HepG2 (cell line): Measurements from ENCODE around the gene CHKB. TPM values are rescaled to one million over a fixed set of nuclear protein-coding genes. Genes with fewer than 3 reads are reported as not detected.

Source experiments
- ATF1 ChIP-seq: IDR thresholded peaks from 2 replicates; pipeline ENCODE4 v1.6.1; 2016; ENCODE audit warnings: mild to moderate bottlenecking, control low read depth
- DNMT1 ChIP-seq: sonication (generic); formaldehyde crosslinking; IDR thresholded peaks from 2 replicates; pipeline ENCODE4 v1.5.1; 2020; ENCODE audit warnings: mild to moderate bottlenecking, missing genetic modification reagents
- ELF4 ChIP-seq: sonication (generic); formaldehyde crosslinking; IDR thresholded peaks from 2 replicates; pipeline ENCODE4 v1.5.0; 2020; ENCODE audit warnings: missing genetic modification reagents, mild to moderate bottlenecking, moderate library complexity, borderline replicate concordance
- RAD21 ChIP-seq: fragments of 450-650 bp; formaldehyde crosslinking; IDR thresholded peaks from 2 replicates; pipeline ENCODE4 v1.5.0; 2020; ENCODE audit warnings: mild to moderate bottlenecking
- TBL1XR1 ChIP-seq: fragments of 150-350 bp; IDR thresholded peaks from 2 replicates; pipeline ENCODE4 v1.6.1; 2014; ENCODE audit warnings: borderline replicate concordance, low read length; ENCODE audit not compliant: partially characterized antibody
- TBX2 ChIP-seq: sonication (generic); formaldehyde crosslinking; IDR thresholded peaks from 2 replicates; pipeline ENCODE4 v1.5.0; 2020; ENCODE audit warnings: missing genetic modification reagents, mild to moderate bottlenecking, borderline replicate concordance
- TMF1 ChIP-seq: sonication (generic); formaldehyde crosslinking; IDR thresholded peaks from 2 replicates; pipeline ENCODE4 v1.8.1; 2022; ENCODE audit warnings: low read depth, missing genetic modification reagents
- TOE1 ChIP-seq: sonication (generic); formaldehyde crosslinking; IDR thresholded peaks from 2 replicates; pipeline ENCODE4 v1.4.0; 2020; ENCODE audit warnings: mild to moderate bottlenecking, missing genetic modification reagents
- ZBTB38 ChIP-seq: sonication (generic); formaldehyde crosslinking; IDR thresholded peaks from 2 replicates; pipeline ENCODE4 v1.5.1; 2020; ENCODE audit warnings: mild to moderate bottlenecking, missing genetic modification reagents
- ZBTB42 ChIP-seq: sonication (generic); formaldehyde crosslinking; IDR thresholded peaks from 2 replicates; pipeline ENCODE4 v1.5.0; 2020; ENCODE audit warnings: mild to moderate bottlenecking, missing genetic modification reagents
- ZNF34 ChIP-seq: sonication (generic); formaldehyde crosslinking; IDR thresholded peaks from 2 replicates; pipeline ENCODE4 v1.4.0; 2020; ENCODE audit warnings: mild to moderate bottlenecking, missing genetic modification reagents, borderline replicate concordance
- ZNF501 ChIP-seq: sonication (generic); formaldehyde crosslinking; IDR thresholded peaks from 2 replicates; pipeline ENCODE4 v1.5.1; 2020; ENCODE audit warnings: mild to moderate bottlenecking, moderate library complexity, missing genetic modification reagents
- ZNF83 ChIP-seq: sonication (generic); formaldehyde crosslinking; IDR thresholded peaks from 2 replicates; pipeline ENCODE4 v1.4.0; 2020; ENCODE audit warnings: missing genetic modification reagents, mild to moderate bottlenecking, borderline replicate concordance
- polyA plus RNA-seq, 8 experiments: library from polyadenylated mRNA; depleted of rRNA in 3 of 8; stranded (reverse) in 7 of 8; unstranded in 1 of 8; fragments of >200 nt; fragmentation: Illumina TruSeq in 4 of 8; extraction: Trizol in 4 of 8; gene quantifications; 2 replicates each; pipeline versions ENCODE4 v1.2.1 to v1.2.3, GENCODE V29; 2011 to 2016; ENCODE audit warnings: low read depth in 4 of 8, missing spikeins in 1 of 8, mixed read lengths in 1 of 8; ENCODE audit not compliant: insufficient read depth in 1 of 8
- total RNA-seq, 5 experiments: library from RNA; depleted of rRNA; stranded (reverse); fragments of >200 nt; fragmentation: Illumina TruSeq; extraction: Trizol; gene quantifications; 2 replicates each; pipeline ENCODE4 v1.2.3, GENCODE V29; 2016; ENCODE audit warnings: low read depth in 1 of 5
- TF ChIP-seq, protein P1 (sequence below): sonication (generic); formaldehyde crosslinking; IDR thresholded peaks from 2 replicates; pipeline ENCODE4 v1.5.0; 2020; ENCODE audit warnings: missing genetic modification reagents
- TF ChIP-seq, protein P2 (sequence below): sonication (generic); formaldehyde crosslinking; IDR thresholded peaks from 2 replicates; pipeline ENCODE4 v1.4.0; 2020; ENCODE audit warnings: missing genetic modification reagents
- TF ChIP-seq, protein P3 (sequence below): sonication (generic); formaldehyde crosslinking; IDR thresholded peaks from 2 replicates; pipeline ENCODE4 v1.4.0; 2020; ENCODE audit warnings: mild to moderate bottlenecking, missing genetic modification reagents
- TF ChIP-seq, protein P4 (sequence below): sonication (generic); formaldehyde crosslinking; IDR thresholded peaks from 2 replicates; pipeline ENCODE4 v1.5.0; 2020; ENCODE audit warnings: missing genetic modification reagents
- TF ChIP-seq, protein P5 (sequence below): sonication (generic); formaldehyde crosslinking; IDR thresholded peaks from 2 replicates; pipeline ENCODE4 v1.8.1; 2023; ENCODE audit warnings: mild to moderate bottlenecking, inconsistent platforms, moderate library complexity, missing genetic modification reagents, borderline replicate concordance
- TF ChIP-seq, protein P6 (sequence below): sonication (generic); formaldehyde crosslinking; IDR thresholded peaks from 2 replicates; pipeline ENCODE4 v1.8.1; 2022; ENCODE audit warnings: mild to moderate bottlenecking, missing genetic modification reagents
- TF ChIP-seq, protein P7 (sequence below): IDR thresholded peaks from 2 replicates; pipeline ENCODE4 v1.6.1; 2018; ENCODE audit warnings: missing genetic modification reagents, mild to moderate bottlenecking, missing compliant biosample characterization
- TF ChIP-seq, protein P8 (sequence below): sonication (generic); formaldehyde crosslinking; IDR thresholded peaks from 2 replicates; pipeline ENCODE4 v1.4.0; 2020; ENCODE audit warnings: low read depth, mild to moderate bottlenecking, missing genetic modification reagents

CHKB gene
- total and polyA plus RNA-seq, 2 of the 13 experiments (the other 11 are each of a cell fraction or from before 2014, with no cell fraction given), result 24.5 to 42.7 TPM

DNA sequence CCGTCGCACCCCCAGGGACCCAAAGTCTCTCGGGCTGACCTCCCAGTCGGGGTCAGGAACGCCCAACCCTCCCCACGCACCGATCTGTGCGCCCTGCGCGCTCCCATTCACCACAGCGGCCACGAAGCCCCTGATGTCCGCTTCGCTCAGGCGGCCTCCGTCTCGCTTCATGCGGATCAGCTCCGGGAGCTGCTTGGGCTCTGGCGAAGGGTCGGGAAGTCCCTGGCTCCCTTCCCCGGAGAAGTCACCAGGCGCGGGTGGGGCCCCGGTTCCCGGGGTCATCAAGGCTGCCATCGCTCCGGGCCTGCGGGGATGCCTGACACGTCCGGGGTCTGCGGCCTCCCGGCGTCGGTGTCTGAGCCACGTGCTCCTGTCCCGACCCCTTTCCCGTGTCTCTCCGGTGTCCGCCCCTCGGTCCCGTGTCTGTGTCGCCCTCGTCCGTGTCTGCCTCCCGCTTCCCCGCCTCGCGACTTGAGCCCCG is 53.2 kb downstream of the CHKB start (continued):
- TF ChIP-seq TBX2 (CRISPR knock-in tag) (no peak), ELF4 (CRISPR knock-in tag) (no peak), TBL1XR1 (no peak), ATF1 (CRISPR knock-in tag) (no peak), ZBTB38 (peak; percentile 71), TMF1 (CRISPR knock-in tag) (0 out of 2 replicates have a peak, but pooled peaks have one; percentile 5), ZBTB42 (CRISPR knock-in tag) (no peak), ZNF501 (CRISPR knock-in tag) (no peak), ZNF83 (CRISPR knock-in tag) (no peak), TOE1 (no peak), RAD21 (no peak), DNMT1 (CRISPR knock-in tag) (no peak), ZNF34 (CRISPR knock-in tag) (no peak)
- TF ChIP-seq, protein P1, sequence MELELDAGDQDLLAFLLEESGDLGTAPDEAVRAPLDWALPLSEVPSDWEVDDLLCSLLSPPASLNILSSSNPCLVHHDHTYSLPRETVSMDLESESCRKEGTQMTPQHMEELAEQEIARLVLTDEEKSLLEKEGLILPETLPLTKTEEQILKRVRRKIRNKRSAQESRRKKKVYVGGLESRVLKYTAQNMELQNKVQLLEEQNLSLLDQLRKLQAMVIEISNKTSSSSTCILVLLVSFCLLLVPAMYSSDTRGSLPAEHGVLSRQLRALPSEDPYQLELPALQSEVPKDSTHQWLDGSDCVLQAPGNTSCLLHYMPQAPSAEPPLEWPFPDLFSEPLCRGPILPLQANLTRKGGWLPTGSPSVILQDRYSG, result no peak
- TF ChIP-seq, protein P2, sequence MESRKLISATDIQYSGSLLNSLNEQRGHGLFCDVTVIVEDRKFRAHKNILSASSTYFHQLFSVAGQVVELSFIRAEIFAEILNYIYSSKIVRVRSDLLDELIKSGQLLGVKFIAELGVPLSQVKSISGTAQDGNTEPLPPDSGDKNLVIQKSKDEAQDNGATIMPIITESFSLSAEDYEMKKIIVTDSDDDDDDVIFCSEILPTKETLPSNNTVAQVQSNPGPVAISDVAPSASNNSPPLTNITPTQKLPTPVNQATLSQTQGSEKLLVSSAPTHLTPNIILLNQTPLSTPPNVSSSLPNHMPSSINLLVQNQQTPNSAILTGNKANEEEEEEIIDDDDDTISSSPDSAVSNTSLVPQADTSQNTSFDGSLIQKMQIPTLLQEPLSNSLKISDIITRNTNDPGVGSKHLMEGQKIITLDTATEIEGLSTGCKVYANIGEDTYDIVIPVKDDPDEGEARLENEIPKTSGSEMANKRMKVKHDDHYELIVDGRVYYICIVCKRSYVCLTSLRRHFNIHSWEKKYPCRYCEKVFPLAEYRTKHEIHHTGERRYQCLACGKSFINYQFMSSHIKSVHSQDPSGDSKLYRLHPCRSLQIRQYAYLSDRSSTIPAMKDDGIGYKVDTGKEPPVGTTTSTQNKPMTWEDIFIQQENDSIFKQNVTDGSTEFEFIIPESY, result no peak
- TF ChIP-seq, protein P3, sequence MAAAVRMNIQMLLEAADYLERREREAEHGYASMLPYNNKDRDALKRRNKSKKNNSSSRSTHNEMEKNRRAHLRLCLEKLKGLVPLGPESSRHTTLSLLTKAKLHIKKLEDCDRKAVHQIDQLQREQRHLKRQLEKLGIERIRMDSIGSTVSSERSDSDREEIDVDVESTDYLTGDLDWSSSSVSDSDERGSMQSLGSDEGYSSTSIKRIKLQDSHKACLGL (CRISPR knock-in tag), result no peak; the same call in 1 of the 2 replicates
- TF ChIP-seq, protein P4, sequence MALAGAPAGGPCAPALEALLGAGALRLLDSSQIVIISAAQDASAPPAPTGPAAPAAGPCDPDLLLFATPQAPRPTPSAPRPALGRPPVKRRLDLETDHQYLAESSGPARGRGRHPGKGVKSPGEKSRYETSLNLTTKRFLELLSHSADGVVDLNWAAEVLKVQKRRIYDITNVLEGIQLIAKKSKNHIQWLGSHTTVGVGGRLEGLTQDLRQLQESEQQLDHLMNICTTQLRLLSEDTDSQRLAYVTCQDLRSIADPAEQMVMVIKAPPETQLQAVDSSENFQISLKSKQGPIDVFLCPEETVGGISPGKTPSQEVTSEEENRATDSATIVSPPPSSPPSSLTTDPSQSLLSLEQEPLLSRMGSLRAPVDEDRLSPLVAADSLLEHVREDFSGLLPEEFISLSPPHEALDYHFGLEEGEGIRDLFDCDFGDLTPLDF (CRISPR knock-in tag), result no peak
- TF ChIP-seq, protein P5, sequence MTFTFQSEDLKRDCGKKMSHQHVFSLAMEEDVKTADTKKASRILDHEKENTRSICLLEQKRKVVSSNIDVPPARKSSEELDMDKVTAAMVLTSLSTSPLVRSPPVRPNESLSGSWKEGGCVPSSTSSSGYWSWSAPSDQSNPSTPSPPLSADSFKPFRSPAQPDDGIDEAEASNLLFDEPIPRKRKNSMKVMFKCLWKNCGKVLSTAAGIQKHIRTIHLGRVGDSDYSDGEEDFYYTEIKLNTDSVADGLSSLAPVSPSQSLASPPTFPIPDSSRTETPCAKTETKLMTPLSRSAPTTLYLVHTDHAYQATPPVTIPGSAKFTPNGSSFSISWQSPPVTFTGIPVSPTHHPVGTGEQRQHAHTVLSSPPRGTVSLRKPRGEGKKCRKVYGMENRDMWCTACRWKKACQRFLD (CRISPR knock-in tag), result no peak
- TF ChIP-seq, protein P6, sequence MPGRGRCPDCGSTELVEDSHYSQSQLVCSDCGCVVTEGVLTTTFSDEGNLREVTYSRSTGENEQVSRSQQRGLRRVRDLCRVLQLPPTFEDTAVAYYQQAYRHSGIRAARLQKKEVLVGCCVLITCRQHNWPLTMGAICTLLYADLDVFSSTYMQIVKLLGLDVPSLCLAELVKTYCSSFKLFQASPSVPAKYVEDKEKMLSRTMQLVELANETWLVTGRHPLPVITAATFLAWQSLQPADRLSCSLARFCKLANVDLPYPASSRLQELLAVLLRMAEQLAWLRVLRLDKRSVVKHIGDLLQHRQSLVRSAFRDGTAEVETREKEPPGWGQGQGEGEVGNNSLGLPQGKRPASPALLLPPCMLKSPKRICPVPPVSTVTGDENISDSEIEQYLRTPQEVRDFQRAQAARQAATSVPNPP (CRISPR knock-in tag), result peak; percentile 42; the same call in 1 of the 2 replicates
- TF ChIP-seq, protein P7, sequence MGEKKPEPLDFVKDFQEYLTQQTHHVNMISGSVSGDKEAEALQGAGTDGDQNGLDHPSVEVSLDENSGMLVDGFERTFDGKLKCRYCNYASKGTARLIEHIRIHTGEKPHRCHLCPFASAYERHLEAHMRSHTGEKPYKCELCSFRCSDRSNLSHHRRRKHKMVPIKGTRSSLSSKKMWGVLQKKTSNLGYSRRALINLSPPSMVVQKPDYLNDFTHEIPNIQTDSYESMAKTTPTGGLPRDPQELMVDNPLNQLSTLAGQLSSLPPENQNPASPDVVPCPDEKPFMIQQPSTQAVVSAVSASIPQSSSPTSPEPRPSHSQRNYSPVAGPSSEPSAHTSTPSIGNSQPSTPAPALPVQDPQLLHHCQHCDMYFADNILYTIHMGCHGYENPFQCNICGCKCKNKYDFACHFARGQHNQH (CRISPR knock-in tag), result no peak
- TF ChIP-seq, protein P8, sequence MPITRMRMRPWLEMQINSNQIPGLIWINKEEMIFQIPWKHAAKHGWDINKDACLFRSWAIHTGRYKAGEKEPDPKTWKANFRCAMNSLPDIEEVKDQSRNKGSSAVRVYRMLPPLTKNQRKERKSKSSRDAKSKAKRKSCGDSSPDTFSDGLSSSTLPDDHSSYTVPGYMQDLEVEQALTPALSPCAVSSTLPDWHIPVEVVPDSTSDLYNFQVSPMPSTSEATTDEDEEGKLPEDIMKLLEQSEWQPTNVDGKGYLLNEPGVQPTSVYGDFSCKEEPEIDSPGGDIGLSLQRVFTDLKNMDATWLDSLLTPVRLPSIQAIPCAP (CRISPR knock-in tag), result no peak
